ENCODE data around the gene LIMS2.

LIMS2 gene

GRCh38 chr2:127619203-127619590, 56.1 kb downstream of the LIMS2 start:
- no peak for DNase-seq

GRCh38 chr2:127618551-127619202, 56.7 kb downstream of the LIMS2 start:
- DNase-seq: no peak

GRCh38 chr2:127615511-127616166, 59.7 kb downstream of the LIMS2 start:
- DNase-seq: peak; percentile 38

- DNase-seq: peak; percentile 11
Measured at GRCh38 chr2:127614731-127615130, 60.6 kb downstream of the LIMS2 start.

- DNase-seq: no peak
Measured at GRCh38 chr2:127614246-127614645, 61.1 kb downstream of the LIMS2 start.

GRCh38 chr2:127612111-127612822, 63.1 kb downstream of the LIMS2 start:
- no peak for DNase-seq

GRCh38 chr2:127611076-127611925, 64.0 kb downstream of the LIMS2 start:
- no peak for DNase-seq

- no peak for DNase-seq
Measured at GRCh38 chr2:127610561-127610960, 64.8 kb downstream of the LIMS2 start.

DNA sequence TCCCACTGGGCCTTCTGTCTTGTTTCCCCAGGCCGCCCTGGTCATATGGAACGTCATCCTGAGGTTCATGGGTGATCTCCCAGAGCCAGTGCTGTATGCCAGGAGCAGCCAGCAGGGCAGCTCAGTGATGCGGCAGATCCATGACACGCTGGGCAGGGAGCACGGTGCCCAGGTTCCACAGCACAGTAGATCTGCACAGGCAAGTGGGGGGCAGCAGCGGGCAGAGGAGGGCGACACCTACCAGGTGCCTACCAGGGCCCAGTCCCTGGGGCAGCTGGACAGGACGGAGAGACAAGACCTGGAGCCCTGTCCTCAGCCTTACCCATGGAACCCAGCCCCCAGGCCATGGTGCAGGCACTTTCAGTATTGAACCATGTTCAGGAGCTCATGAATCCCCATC, 65.5 kb downstream of the LIMS2 start:
- DNase-seq: no peak

DNA sequence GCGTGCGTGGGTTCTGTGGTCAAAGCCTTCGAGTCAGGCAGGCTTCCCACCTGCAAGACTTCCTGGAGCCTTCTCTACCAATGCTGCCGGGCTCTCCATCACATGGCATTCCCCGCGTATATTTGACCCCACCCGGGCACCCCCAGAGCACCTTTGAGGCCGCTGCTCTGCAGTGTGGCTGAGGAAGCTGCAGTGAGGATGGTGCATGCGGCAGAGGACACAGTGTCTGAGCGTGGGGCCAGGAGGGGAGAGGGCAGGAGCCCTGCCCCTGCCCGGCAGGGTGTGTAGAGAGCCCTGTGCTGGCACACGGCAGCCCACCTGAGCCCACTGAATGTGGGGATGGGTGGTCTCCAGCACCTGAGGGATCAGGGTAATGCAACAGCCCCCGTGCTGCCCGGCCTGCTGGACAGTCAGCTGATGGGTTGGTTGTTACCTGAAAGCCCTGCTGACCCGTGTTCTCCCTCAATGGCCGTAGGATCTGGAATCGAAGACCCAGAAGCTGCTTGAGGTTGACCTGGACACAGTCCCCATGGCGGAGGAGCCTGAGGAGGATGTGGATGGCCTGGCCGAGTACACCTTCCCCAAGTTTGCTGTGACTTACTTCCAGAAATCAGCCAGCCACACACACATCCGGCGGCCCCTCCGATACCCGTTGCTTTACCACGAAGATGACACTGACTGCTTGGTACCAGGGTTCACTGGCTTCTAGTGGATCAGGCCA, 66.1 kb downstream of the LIMS2 start:
- no peak for DNase-seq

- DNase-seq: no peak
Measured at GRCh38 chr2:127608061-127609030, 67.0 kb downstream of the LIMS2 start.

GRCh38 chr2:127607399-127607908, 67.9 kb downstream of the LIMS2 start:
- no peak for DNase-seq

- DNase-seq: no peak
Measured at GRCh38 chr2:127606625-127607398, 68.5 kb downstream of the LIMS2 start.

GRCh38 chr2:127605691-127606263, 69.6 kb downstream of the LIMS2 start:
- DNase-seq: no peak

DNA sequence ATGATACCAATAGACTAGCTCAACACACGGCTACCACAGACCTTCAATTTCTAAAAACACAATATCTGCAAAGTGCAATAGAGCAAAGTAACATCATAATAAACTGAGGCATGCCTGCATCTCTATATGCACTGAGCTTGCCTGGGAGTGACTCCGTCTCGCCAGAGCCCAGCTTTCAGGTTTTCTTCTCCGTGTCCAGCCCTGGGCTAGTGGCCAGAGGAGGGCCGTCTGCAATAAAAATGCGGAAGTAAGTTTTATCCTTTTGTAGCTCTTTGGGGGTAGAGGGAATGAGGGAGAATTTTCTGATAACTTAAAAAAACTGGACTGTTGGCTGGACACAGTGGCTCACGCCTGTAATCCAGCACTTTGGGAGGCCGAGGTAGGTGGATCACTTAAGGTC, 70.3 kb downstream of the LIMS2 start:
- DNase-seq: no peak

DNA sequence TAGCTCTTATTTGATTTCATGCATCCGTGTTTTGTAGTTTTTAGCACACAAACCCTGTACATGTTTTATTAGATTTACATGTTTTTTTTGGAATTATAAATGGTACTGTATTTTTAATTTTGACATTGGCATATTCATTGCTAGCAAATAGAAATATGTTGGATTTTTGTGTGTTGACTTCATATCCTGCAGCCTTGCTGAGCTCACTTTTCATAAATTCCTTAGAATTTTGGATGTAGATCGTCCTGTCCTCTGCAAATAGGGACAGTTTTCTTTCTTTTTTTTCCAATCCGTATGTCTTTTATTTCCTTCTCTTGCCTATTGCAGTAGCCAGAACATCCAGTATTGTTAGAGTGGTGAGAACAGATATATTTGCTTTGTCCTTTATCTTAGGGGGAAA, 76.1 kb downstream of the LIMS2 start:
- DNase-seq: peak; percentile 17

DNA sequence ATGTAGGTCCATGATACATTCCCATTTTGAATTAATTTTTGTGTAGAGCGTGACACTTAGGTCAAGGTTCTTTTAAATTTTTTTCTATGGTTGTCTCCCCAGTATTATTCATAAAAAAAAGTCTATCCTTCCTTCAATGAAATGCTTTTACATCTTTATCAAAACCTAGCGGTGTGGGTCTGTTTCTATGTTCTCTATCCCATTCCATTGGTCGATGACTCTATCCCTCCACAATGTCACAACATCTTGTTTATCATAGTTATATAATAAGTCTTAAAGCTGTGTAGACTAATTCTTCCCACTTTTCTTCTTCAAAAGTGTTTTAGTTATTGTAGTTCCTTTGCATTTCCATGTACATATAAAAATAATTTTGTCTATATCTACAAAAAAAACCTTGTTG, 76.6 kb downstream of the LIMS2 start:
- DNase-seq: no peak

DNA sequence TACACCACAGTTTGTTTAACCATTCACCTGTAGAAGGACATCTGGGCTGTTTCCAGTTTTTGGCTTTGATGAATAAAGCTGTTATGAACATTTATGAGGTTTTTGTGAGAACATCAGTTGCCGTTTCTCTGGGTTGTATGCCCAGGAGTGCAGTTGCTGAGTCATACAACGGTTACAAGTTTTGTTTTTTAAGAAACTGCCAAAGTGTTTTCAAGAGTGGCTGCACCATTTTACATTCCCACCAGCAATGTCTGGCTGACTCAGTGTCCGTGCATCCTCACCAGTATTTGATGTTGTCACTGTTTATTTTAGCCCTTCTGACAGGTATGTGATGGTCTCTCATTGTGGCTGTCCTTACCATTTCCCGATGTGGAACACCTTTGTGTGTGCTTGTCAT, 77.3 kb downstream of the LIMS2 start:
- DNase-seq: peak; percentile 27

DNA sequence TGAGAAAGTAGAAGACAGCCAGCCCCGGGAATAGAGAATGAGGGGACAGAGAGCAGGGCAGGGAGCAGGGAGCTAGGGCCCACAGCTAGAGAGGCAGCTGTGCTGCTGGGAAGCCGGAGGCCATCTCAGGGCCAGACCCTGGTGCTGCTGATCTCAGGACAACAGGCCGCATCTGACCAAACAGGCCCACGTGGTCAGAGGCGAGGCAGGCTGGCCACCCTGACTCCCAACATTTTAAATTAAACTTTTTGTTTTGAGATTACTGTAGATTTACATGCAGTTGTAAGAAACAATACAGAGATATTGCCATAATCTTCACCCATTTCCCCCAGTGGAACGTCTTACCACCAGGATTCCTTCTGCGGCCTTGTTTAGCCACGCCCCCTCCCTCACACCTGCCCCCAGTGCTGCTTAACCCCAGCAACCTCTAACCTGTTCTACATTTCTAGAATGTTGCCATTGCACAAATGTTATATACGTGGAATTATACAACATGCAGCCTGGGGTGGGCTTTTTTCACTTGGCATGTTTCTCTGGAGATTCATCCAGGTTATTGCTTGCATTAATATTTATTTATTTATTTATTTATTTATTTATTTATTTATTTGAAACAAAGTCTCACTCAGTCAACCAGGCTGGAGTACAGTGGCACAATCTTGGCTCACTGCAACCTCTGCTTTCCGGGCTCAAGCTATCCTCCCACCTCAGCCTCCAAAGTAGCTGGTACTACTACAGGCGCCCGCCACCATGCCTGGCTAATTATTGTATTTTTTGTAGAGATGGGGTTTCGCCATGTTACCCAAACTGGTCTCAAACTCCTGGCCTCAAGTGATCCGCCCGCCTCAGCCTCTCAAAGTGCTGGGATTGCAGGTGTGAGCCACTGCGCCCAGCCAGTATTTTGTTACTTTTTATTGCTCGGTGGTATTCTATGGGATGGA, 78.0 kb downstream of the LIMS2 start:
- DNase-seq: no peak
